HepG2 (cell line): ENCODE measurements around the gene FAM200B. TPM values are rescaled to one million over a fixed set of nuclear protein-coding genes. Genes with fewer than 3 reads are reported as not detected.

Experiments
- ADNP ChIP-seq: sonication (generic); formaldehyde crosslinking; IDR thresholded peaks from 2 replicates; pipeline ENCODE4 v1.4.0; 2020; ENCODE audit warnings: missing genetic modification reagents
- CC2D1A ChIP-seq: sonication (generic); formaldehyde crosslinking; IDR thresholded peaks from 2 replicates; pipeline ENCODE4 v1.8.1; 2023; ENCODE audit warnings: mild to moderate bottlenecking, missing genetic modification reagents
- KDM4B ChIP-seq: sonication (generic); formaldehyde crosslinking; IDR thresholded peaks from 2 replicates; pipeline ENCODE4 v1.4.0; 2020; ENCODE audit warnings: missing genetic modification reagents
- MEF2D ChIP-seq: sonication (generic); formaldehyde crosslinking; IDR thresholded peaks from 2 replicates; pipeline ENCODE4 v1.5.1; 2020; ENCODE audit warnings: mild to moderate bottlenecking, missing genetic modification reagents
- RAD51 ChIP-seq: fragments of 450-650 bp; IDR thresholded peaks from 2 replicates; pipeline ENCODE4 v1.6.1; 2016; ENCODE audit warnings: borderline replicate concordance
- ZMAT3 ChIP-seq: sonication (generic); formaldehyde crosslinking; conservative IDR thresholded peaks from 2 replicates; pipeline ENCODE4 v1.7.0; 2021; ENCODE audit warnings: missing genetic modification reagents
- ZNF547 ChIP-seq: sonication (generic); formaldehyde crosslinking; IDR thresholded peaks from 2 replicates; pipeline ENCODE4 v1.5.1; 2020; ENCODE audit warnings: mild to moderate bottlenecking, missing genetic modification reagents
- ZNF850 ChIP-seq: sonication (generic); formaldehyde crosslinking; conservative IDR thresholded peaks from 2 replicates; pipeline ENCODE4 v1.9.0; 2021; ENCODE audit warnings: mild to moderate bottlenecking, missing genetic modification reagents
- ZSCAN9 ChIP-seq: IDR thresholded peaks from 2 replicates; pipeline ENCODE4 v1.6.1; 2016; ENCODE audit warnings: borderline replicate concordance
- polyA plus RNA-seq, 8 experiments: library from polyadenylated mRNA; depleted of rRNA in 3 of 8; stranded (reverse) in 7 of 8; unstranded in 1 of 8; fragments of >200 nt; fragmentation: Illumina TruSeq in 4 of 8; extraction: Trizol in 4 of 8; gene quantifications; 2 replicates each; pipeline versions ENCODE4 v1.2.1 to v1.2.3, GENCODE V29; 2011 to 2016; ENCODE audit warnings: low read depth in 4 of 8, missing spikeins in 1 of 8, mixed read lengths in 1 of 8; ENCODE audit not compliant: insufficient read depth in 1 of 8
- total RNA-seq, 5 experiments: library from RNA; depleted of rRNA; stranded (reverse); fragments of >200 nt; fragmentation: Illumina TruSeq; extraction: Trizol; gene quantifications; 2 replicates each; pipeline ENCODE4 v1.2.3, GENCODE V29; 2016; ENCODE audit warnings: low read depth in 1 of 5
- TF ChIP-seq, protein P1 (sequence below): sonication (generic); formaldehyde crosslinking; IDR thresholded peaks from 2 replicates; pipeline ENCODE4 v1.4.0; 2020; ENCODE audit warnings: missing genetic modification reagents
- TF ChIP-seq, protein P2 (sequence below): sonication (generic); formaldehyde crosslinking; IDR thresholded peaks from 2 replicates; pipeline ENCODE4 v1.4.0; 2020; ENCODE audit warnings: missing genetic modification reagents
- TF ChIP-seq, protein P3 (sequence below): sonication (generic); formaldehyde crosslinking; IDR thresholded peaks from 2 replicates; pipeline ENCODE4 v1.4.0; 2020; ENCODE audit warnings: missing genetic modification reagents
- TF ChIP-seq, protein P4 (sequence below): sonication (generic); formaldehyde crosslinking; IDR thresholded peaks from 2 replicates; pipeline ENCODE4 v1.4.0; 2020; ENCODE audit warnings: missing genetic modification reagents, mild to moderate bottlenecking, borderline replicate concordance

Gene FAM200B
- total and polyA plus RNA-seq, 2 of the 13 experiments (the other 11 are each of a cell fraction or from before 2014, with no cell fraction given) = 25.6 to 41.8 TPM

DNA sequence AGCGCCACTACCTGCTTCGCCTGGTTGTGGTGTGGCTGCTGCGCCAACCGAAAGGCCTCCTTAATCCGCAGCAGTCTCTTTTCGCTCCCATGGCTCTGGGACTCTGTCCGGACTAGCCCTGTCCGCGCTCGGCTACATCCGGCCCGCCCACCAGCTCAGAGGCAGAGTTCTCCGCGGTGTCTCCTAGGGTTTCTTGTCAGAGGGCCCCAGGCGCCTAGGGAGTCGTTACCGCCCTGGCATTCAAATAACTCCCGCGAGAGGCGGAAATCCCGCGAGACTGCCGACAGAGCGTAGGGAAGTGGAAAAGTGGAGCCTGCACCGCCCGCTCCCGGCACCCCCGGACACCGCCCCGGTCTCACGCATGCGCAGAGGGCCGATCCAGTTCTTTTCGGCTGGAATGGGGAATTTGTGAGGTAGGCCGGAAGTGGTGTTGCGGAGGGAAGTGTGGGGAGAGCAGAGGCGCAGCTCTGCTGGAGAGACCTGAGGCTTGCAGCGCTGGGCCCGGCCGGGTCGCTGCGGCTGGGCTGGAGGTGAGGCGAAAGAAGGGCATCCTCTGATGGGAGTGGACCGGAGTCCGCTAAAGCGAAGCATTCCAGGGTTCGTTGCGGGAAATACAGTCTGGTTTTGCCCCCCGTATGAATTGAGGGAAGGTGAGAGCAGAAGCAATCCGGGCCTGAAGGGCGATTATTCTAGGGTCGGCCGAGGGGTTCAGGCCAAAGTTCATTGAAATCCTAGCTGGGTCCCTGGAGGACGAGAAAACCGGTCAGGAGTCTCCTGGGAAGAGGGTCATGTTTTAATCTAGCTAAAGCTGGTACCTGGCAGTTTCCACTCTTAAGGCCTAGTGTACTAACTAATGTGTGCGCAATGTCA, at the start of gene FAM200B (continued):
- TF ChIP-seq, protein P1, sequence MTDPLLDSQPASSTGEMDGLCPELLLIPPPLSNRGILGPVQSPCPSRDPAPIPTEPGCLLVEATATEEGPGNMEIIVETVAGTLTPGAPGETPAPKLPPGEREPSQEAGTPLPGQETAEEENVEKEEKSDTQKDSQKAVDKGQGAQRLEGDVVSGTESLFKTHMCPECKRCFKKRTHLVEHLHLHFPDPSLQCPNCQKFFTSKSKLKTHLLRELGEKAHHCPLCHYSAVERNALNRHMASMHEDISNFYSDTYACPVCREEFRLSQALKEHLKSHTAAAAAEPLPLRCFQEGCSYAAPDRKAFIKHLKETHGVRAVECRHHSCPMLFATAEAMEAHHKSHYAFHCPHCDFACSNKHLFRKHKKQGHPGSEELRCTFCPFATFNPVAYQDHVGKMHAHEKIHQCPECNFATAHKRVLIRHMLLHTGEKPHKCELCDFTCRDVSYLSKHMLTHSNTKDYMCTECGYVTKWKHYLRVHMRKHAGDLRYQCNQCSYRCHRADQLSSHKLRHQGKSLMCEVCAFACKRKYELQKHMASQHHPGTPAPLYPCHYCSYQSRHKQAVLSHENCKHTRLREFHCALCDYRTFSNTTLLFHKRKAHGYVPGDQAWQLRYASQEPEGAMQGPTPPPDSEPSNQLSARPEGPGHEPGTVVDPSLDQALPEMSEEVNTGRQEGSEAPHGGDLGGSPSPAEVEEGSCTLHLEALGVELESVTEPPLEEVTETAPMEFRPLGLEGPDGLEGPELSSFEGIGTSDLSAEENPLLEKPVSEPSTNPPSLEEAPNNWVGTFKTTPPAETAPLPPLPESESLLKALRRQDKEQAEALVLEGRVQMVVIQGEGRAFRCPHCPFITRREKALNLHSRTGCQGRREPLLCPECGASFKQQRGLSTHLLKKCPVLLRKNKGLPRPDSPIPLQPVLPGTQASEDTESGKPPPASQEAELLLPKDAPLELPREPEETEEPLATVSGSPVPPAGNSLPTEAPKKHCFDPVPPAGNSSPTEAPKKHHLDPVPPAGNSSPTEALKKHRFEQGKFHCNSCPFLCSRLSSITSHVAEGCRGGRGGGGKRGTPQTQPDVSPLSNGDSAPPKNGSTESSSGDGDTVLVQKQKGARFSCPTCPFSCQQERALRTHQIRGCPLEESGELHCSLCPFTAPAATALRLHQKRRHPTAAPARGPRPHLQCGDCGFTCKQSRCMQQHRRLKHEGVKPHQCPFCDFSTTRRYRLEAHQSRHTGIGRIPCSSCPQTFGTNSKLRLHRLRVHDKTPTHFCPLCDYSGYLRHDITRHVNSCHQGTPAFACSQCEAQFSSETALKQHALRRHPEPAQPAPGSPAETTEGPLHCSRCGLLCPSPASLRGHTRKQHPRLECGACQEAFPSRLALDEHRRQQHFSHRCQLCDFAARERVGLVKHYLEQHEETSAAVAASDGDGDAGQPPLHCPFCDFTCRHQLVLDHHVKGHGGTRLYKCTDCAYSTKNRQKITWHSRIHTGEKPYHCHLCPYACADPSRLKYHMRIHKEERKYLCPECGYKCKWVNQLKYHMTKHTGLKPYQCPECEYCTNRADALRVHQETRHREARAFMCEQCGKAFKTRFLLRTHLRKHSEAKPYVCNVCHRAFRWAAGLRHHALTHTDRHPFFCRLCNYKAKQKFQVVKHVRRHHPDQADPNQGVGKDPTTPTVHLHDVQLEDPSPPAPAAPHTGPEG (CRISPR knock-in tag) = peak; percentile 55; the same call in 1 of the 2 replicates
- no peak for TF ChIP-seq RAD51
- no peak for TF ChIP-seq CC2D1A (CRISPR knock-in tag)
- TF ChIP-seq ZSCAN9 (CRISPR knock-in tag) = peak; percentile 54; the same call in 1 of the 2 replicates
- TF ChIP-seq ZNF850 = no peak
- TF ChIP-seq, protein P2, sequence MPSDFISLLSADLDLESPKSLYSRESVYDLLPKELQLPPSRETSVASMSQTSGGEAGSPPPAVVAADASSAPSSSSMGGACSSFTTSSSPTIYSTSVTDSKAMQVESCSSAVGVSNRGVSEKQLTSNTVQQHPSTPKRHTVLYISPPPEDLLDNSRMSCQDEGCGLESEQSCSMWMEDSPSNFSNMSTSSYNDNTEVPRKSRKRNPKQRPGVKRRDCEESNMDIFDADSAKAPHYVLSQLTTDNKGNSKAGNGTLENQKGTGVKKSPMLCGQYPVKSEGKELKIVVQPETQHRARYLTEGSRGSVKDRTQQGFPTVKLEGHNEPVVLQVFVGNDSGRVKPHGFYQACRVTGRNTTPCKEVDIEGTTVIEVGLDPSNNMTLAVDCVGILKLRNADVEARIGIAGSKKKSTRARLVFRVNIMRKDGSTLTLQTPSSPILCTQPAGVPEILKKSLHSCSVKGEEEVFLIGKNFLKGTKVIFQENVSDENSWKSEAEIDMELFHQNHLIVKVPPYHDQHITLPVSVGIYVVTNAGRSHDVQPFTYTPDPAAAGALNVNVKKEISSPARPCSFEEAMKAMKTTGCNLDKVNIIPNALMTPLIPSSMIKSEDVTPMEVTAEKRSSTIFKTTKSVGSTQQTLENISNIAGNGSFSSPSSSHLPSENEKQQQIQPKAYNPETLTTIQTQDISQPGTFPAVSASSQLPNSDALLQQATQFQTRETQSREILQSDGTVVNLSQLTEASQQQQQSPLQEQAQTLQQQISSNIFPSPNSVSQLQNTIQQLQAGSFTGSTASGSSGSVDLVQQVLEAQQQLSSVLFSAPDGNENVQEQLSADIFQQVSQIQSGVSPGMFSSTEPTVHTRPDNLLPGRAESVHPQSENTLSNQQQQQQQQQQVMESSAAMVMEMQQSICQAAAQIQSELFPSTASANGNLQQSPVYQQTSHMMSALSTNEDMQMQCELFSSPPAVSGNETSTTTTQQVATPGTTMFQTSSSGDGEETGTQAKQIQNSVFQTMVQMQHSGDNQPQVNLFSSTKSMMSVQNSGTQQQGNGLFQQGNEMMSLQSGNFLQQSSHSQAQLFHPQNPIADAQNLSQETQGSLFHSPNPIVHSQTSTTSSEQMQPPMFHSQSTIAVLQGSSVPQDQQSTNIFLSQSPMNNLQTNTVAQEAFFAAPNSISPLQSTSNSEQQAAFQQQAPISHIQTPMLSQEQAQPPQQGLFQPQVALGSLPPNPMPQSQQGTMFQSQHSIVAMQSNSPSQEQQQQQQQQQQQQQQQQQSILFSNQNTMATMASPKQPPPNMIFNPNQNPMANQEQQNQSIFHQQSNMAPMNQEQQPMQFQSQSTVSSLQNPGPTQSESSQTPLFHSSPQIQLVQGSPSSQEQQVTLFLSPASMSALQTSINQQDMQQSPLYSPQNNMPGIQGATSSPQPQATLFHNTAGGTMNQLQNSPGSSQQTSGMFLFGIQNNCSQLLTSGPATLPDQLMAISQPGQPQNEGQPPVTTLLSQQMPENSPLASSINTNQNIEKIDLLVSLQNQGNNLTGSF (CRISPR knock-in tag) = no peak; the same call in 1 of the 2 replicates
- TF ChIP-seq ADNP = no peak
- TF ChIP-seq, protein P3, sequence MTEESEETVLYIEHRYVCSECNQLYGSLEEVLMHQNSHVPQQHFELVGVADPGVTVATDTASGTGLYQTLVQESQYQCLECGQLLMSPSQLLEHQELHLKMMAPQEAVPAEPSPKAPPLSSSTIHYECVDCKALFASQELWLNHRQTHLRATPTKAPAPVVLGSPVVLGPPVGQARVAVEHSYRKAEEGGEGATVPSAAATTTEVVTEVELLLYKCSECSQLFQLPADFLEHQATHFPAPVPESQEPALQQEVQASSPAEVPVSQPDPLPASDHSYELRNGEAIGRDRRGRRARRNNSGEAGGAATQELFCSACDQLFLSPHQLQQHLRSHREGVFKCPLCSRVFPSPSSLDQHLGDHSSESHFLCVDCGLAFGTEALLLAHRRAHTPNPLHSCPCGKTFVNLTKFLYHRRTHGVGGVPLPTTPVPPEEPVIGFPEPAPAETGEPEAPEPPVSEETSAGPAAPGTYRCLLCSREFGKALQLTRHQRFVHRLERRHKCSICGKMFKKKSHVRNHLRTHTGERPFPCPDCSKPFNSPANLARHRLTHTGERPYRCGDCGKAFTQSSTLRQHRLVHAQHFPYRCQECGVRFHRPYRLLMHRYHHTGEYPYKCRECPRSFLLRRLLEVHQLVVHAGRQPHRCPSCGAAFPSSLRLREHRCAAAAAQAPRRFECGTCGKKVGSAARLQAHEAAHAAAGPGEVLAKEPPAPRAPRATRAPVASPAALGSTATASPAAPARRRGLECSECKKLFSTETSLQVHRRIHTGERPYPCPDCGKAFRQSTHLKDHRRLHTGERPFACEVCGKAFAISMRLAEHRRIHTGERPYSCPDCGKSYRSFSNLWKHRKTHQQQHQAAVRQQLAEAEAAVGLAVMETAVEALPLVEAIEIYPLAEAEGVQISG (CRISPR knock-in tag) = peak; percentile 84
- peak; percentile 73; the same call in 1 of the 2 replicates for TF ChIP-seq MEF2D (CRISPR knock-in tag)
- peak; percentile 61; the same call in 1 of the 2 replicates for TF ChIP-seq ZMAT3 (CRISPR knock-in tag)
- TF ChIP-seq, protein P4, sequence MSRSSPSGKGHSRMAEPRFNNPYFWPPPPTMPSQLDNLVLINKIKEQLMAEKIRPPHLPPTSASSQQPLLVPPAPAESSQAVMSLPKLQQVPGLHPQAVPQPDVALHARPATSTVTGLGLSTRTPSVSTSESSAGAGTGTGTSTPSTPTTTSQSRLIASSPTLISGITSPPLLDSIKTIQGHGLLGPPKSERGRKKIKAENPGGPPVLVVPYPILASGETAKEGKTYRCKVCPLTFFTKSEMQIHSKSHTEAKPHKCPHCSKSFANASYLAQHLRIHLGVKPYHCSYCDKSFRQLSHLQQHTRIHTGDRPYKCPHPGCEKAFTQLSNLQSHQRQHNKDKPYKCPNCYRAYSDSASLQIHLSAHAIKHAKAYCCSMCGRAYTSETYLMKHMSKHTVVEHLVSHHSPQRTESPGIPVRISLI (CRISPR knock-in tag) = no peak
- peak; percentile 81 for TF ChIP-seq ZNF547 (CRISPR knock-in tag)
- 0 out of 2 replicates have a peak, but pooled peaks have one; percentile 19 for TF ChIP-seq KDM4B (CRISPR knock-in tag)
